Testis (tissue), 3 donors: ENCODE results near the gene ZDBF2. TPM values are rescaled to one million over a fixed set of nuclear protein-coding genes. Genes with fewer than 3 reads are reported as not detected.
"Not testable (repeated sequence)": the region's sequence is repeated elsewhere in the genome, so short reads cannot be mapped to it uniquely, and the experiment has no call there.

Experiments
- DNase-seq: peaks from one replicate; pipeline ENCODE4 v3.0.0-alpha.2; 2019
- H3K27ac ChIP-seq, 2 donors: fragments of 200-600 bp; sonication (generic); one replicate each; pipeline ENCODE4 v1.5.1; 2019
- H3K27me3 ChIP-seq: fragments of 200-600 bp; sonication (generic); one replicate; pipeline ENCODE4 v1.5.1; 2019
- H3K36me3 ChIP-seq: fragments of 200-600 bp; sonication (generic); one replicate; pipeline ENCODE4 v1.5.1; 2017; ENCODE audit warnings: low read depth; ENCODE audit errors: missing control alignments
- H3K4me1 ChIP-seq: fragments of 200-600 bp; sonication (generic); one replicate; pipeline ENCODE4 v1.5.1; 2019
- H3K4me3 ChIP-seq, 2 donors: fragments of 200-600 bp; sonication (generic); one replicate each; pipeline ENCODE4 v1.5.1; 2017 to 2019
- H3K9me3 ChIP-seq: fragments of 200-600 bp; sonication (generic); one replicate; pipeline ENCODE4 v1.5.1; 2017
- POLR2A ChIP-seq: fragments of 450-650 bp; IDR thresholded peaks from one replicate; pipeline ENCODE4 v1.6.1; 2017; ENCODE audit warnings: antibody characterized with exemption, mild to moderate bottlenecking, moderate library complexity
- WGBS, 2 donors: methylation state at CpG; one replicate each; pipeline ENCODE4 v1.1.5; 2018; 5-methylcytosine and 5-hydroxymethylcytosine counted together
- intact Hi-C: fragments of 100-400 bp; cut with DNase I; formaldehyde crosslinking; loops from one replicate; pipeline ENCODE4 v1.15.1; 2023; ENCODE audit warnings: low total_unique reads
- polyA plus RNA-seq: library from polyadenylated mRNA; stranded (reverse); fragments of 350-450 nt; fragmentation: Illumina TruSeq; extraction: RNeasy Lipid Tissue Mini Kit (QIAGEN cat#74804); gene quantifications from one replicate; pipeline ENCODE4 v1.2.3, GENCODE V29; 2014; ENCODE audit warnings: low read depth, low replicate concordance; ENCODE audit not compliant: insufficient read depth
- total RNA-seq, 2 donors: library from RNA; depleted of rRNA; stranded (reverse); fragments of >200 nt; gene quantifications; one replicate each; pipeline ENCODE4 v1.2.3, GENCODE V29; 2016
- TF ChIP-seq, protein P1 (sequence below), 3 experiments: fragments of 450-650 bp in 2 of 3; fragments of 200-600 bp in 1 of 3; sonication (generic) in 1 of 3; IDR thresholded peaks; one replicate each; pipeline ENCODE4 v1.5.1; 2016 to 2019; ENCODE audit warnings: antibody characterized with exemption in 3 of 3, mild to moderate bottlenecking in 2 of 3, moderate library complexity in 1 of 3

Gene ZDBF2
- total and polyA plus RNA-seq, 3 donors from 2014 or later = 6.5 to 18.1 (median 17.7) TPM

GRCh38 chr2:206253777-206254166, 20.7 kb upstream of the ZDBF2 start:
- H3K4me1 ChIP-seq = no peaks in the 10 kb centered on the region
- no peaks in the 10 kb centered on the region for H3K9me3 ChIP-seq
- no peaks in the 10 kb centered on the region for H3K36me3 ChIP-seq
- no peaks in the 10 kb centered on the region for H3K27me3 ChIP-seq
- H3K4me3 ChIP-seq = no peak overlapping the region
- TF ChIP-seq, protein P1, sequence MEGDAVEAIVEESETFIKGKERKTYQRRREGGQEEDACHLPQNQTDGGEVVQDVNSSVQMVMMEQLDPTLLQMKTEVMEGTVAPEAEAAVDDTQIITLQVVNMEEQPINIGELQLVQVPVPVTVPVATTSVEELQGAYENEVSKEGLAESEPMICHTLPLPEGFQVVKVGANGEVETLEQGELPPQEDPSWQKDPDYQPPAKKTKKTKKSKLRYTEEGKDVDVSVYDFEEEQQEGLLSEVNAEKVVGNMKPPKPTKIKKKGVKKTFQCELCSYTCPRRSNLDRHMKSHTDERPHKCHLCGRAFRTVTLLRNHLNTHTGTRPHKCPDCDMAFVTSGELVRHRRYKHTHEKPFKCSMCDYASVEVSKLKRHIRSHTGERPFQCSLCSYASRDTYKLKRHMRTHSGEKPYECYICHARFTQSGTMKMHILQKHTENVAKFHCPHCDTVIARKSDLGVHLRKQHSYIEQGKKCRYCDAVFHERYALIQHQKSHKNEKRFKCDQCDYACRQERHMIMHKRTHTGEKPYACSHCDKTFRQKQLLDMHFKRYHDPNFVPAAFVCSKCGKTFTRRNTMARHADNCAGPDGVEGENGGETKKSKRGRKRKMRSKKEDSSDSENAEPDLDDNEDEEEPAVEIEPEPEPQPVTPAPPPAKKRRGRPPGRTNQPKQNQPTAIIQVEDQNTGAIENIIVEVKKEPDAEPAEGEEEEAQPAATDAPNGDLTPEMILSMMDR (IDR thresholded peaks at IDR 0.05) = no peak
- TF ChIP-seq POLR2A = no peak
- no peak for DNase-seq
- WGBS, 2 donors = 29 to 30% methylated on average over 5 of the region's 5 CpGs
- H3K27ac ChIP-seq = no peak overlapping the region
- intact Hi-C loops = no loop called here

DNA sequence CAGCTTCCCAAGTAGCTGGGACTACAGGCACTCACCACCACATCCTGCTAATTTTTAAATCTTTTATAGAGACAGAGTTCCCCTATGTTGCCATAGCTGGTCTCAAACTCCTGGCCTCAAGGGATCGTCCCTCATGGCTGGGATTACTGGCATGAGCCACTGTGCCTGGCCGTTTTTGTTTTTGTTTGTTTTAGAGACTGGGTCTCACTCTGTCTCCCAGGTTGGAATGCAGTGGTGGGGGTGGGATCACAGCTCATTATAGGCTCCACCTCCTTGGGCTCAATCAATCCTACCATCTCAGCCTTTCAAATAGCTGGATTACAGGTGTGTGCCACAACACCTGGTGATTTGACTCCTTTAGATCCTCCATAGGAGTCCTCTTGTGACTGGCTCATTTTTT, 19.5 kb upstream of the ZDBF2 start:
- 23 to 33% methylated on average over 2 of the region's 2 CpGs for WGBS, 2 donors

DNA sequence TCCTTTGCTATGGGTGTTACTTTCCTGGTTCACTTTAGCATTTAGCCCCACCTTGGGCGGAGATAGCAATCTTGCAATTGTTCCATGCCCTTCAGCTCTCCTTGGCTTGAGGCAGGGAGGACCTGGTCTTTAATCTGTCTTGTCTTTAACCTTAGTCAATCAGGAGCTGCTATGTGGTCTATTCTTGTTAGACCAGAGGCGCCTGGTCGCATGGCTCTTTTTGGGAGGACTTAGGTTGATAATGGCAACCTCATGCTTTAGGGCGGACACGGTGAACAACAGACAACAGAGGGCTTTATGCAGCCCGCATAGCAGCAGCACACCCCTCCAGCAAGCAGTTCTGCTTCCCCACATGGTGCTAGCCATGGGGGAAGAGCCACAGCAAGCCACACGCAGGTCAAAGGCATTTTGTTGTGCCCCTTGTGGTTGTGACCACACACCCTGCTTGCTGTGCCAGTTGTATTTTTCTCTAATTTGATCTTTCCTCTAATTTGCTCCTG, 17.7 kb upstream of the ZDBF2 start:
- DNase-seq = no peak
- no peaks in the 10 kb centered on the region for H3K4me1 ChIP-seq
- no peaks in the 10 kb centered on the region for H3K36me3 ChIP-seq
- intact Hi-C loops = no loop called here
- no peak overlapping the region for H3K27ac ChIP-seq
- H3K27me3 ChIP-seq = no peaks in the 10 kb centered on the region
- no peak for TF ChIP-seq POLR2A
- TF ChIP-seq, protein P1 (IDR thresholded peaks at IDR 0.05) = no peak
- H3K4me3 ChIP-seq = no peak overlapping the region
- 55 to 61% methylated on average over 2 to 7 of the region's 7 CpGs for WGBS, 2 donors
- no peaks in the 10 kb centered on the region for H3K9me3 ChIP-seq

More for the DNA sequence above, 19.5 kb upstream of the ZDBF2 start:
- Histone ChIP-seq H3K27ac (no peak overlapping the region), H3K9me3 (no peaks in the 10 kb centered on the region), H3K4me1 (no peaks in the 10 kb centered on the region), H3K36me3 (no peaks in the 10 kb centered on the region), H3K27me3 (no peaks in the 10 kb centered on the region), H3K4me3 (no peak overlapping the region)
- intact Hi-C loops = no loop called here
- TF ChIP-seq POLR2A = no peak
- TF ChIP-seq, protein P1 (IDR thresholded peaks at IDR 0.05) = no peak
- no peak for DNase-seq

DNA sequence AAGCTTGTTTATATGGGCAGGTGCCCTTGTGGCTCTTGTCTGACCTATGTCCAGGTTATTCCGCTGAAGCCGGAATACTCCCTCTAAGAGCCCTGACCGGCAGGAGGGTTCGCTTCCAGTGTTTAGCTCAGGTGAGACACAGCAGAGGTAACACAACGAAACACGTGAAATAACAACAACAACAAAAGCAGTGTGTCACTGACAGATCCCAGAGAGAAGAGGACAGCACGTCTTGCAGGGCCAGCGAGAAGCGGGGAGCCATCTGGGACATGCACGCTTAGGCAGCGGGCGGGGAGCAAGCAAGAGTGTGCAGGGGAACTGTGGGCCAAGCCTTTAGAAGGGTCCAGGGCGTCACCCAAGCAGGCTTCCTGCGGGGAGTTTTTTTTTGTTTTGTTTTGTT, 17.1 kb upstream of the ZDBF2 start:
- Histone ChIP-seq H3K4me3 (no peak overlapping the region), H3K27ac (no peak overlapping the region), H3K36me3 (no peaks in the 10 kb centered on the region), H3K27me3 (no peaks in the 10 kb centered on the region), H3K4me1 (no peaks in the 10 kb centered on the region), H3K9me3 (no peaks in the 10 kb centered on the region)
- 61 to 62% methylated on average over 14 of the region's 14 CpGs for WGBS, 2 donors
- no peak for DNase-seq
- intact Hi-C loops = no loop called here
- TF ChIP-seq, protein P1 (IDR thresholded peaks at IDR 0.05) = no peak
- TF ChIP-seq POLR2A = no peak

DNA sequence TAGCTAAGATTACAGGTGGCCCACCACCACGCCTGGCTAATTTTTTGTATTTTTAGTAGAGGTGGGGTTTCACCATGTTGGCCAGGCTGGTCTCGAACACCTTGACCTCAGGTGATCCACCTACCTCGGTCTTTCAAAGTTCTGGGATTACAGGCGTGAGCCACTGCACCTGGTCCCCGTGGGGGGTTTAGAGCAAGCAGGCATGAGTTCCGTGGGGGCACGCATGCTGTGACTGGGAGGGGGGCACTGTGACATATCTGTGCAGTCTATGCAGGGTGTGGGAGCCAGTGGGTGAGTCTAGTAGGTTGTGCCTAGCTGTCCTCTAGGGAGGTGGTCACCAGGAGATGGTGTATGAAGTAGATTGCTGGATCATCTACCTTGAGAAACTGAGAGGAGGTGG, 16.6 kb upstream of the ZDBF2 start:
- TF ChIP-seq, protein P1 (IDR thresholded peaks at IDR 0.05) = no peak
- no peak for TF ChIP-seq POLR2A
- Histone ChIP-seq H3K4me3 (no peak overlapping the region), H3K36me3 (no peaks in the 10 kb centered on the region), H3K27me3 (no peaks in the 10 kb centered on the region), H3K9me3 (no peaks in the 10 kb centered on the region), H3K4me1 (no peaks in the 10 kb centered on the region), H3K27ac (no peak overlapping the region)
- intact Hi-C loops = no loop called here
- WGBS, 2 donors = 52 to 68% methylated on average over 7 of the region's 7 CpGs
- DNase-seq = no peak

- H3K9me3 ChIP-seq, H3K27me3 ChIP-seq, H3K4me1 ChIP-seq, H3K36me3 ChIP-seq, DNase-seq, intact Hi-C loops, H3K4me3 ChIP-seq, H3K27ac ChIP-seq: not testable (repeated sequence)
- WGBS, 2 donors = 66 to 72% methylated on average over 8 of the region's 8 CpGs
Measured at GRCh38 chr2:206258615-206259014, 15.8 kb upstream of the ZDBF2 start.
